ENCODE data around the gene NKIRAS2.

DNA sequence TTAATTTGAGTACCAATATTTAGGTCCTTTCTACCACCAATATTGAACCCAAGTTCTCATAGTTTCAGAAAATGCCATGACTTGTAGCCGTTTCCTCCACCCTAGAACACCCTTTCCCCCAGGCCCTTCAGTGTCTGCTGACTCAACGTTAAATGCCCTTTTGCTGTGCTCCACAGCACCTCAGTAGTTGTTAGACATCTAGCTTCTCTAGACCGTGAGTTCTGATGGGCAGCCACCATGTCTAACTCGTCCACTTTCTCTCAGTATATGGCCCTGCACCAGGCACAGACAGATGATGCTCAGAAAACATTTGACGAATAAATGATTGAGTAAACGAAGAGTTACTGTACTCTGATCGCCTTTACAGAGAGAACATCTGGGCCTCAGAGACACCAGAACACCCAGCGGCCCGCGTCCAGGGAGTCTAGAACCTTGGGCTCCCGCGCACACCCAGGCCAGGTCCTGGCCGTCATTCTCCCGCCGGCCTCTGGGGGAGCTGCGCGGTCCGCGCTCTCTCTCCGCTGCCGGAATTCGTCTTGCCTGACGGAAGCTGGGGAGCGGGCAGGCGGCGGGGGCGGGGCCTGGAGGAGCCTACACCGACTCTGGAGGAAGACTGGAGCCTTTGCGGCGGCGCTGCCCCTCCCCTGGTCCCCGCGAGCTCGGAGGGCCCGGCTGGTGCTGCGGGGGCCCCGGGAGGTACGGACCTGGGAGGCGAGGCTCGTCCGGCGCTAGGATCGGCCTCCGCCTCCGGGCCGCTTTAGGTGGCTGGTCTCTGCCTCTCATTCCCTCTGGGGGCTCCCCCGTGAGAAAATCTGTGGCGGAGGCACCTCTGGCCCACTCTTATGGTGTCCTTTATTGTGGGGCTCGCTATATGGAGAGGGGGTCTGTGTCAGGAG, at the start of gene NKIRAS2:
- peak in 1 of 2 donors; percentile 30 for TF ChIP-seq POLR2A (IDR thresholded peaks at IDR 0.05)
- TF ChIP-seq, protein P1, sequence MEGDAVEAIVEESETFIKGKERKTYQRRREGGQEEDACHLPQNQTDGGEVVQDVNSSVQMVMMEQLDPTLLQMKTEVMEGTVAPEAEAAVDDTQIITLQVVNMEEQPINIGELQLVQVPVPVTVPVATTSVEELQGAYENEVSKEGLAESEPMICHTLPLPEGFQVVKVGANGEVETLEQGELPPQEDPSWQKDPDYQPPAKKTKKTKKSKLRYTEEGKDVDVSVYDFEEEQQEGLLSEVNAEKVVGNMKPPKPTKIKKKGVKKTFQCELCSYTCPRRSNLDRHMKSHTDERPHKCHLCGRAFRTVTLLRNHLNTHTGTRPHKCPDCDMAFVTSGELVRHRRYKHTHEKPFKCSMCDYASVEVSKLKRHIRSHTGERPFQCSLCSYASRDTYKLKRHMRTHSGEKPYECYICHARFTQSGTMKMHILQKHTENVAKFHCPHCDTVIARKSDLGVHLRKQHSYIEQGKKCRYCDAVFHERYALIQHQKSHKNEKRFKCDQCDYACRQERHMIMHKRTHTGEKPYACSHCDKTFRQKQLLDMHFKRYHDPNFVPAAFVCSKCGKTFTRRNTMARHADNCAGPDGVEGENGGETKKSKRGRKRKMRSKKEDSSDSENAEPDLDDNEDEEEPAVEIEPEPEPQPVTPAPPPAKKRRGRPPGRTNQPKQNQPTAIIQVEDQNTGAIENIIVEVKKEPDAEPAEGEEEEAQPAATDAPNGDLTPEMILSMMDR (IDR thresholded peaks at IDR 0.05): peak; percentile 79 to 95 (median 83)
